Measurements from ENCODE around the gene BAZ2B. TPM values are rescaled to one million over a fixed set of nuclear protein-coding genes. Genes with fewer than 3 reads are reported as not detected.

The BAZ2B gene
- total RNA-seq, 3 donors from 2014 or later (not counting 1 experiment from before 2014, with no cell fraction given), result 59.8 to 73.7 (median 68.4) TPM

GRCh38 chr2:159516241-159516758 is 100.0 kb downstream of the BAZ2B start:
- H3K27ac Mint-ChIP-seq, result peak overlapping the region; percentile 93 to 95
- Histone ChIP-seq H3K4me3 (ENCODE audit: low read length) (peak overlapping the region; percentile 75), H3K9me3 (ENCODE audit: control insufficient read depth, insufficient read depth, low read length) (no peaks in the 10 kb centered on the region), H3K36me3 (ENCODE audit: control insufficient read depth, insufficient read depth, low read length) (no peaks in the 10 kb centered on the region), H3K4me1 (ENCODE audit: control insufficient read depth, insufficient read depth, low read length) (peaks cover 4% of the 10 kb centered on the region), H3K27me3 (ENCODE audit: control insufficient read depth, insufficient read depth, low read length) (no peaks in the 10 kb centered on the region), H3K27ac (ENCODE audit: low read length) (peak overlapping the region; percentile 83)
- no peaks in the 10 kb centered on the region for H3K9me3 Mint-ChIP-seq
- H3K36me3 Mint-ChIP-seq, result no peaks in the 10 kb centered on the region
- TF ChIP-seq CTCF (IDR thresholded peaks at IDR 0.05), result no peak
- ATAC-seq, result peak; percentile 90 to 94 (median 92)
- intact Hi-C loops (cut with micrococcal nuclease), result loop anchor here (2.0 to 10.0 kb wide), 2 partner anchors 99 to 197 kb away; partner anchors contain the start of genes BAZ2B and MARCHF7
- peak overlapping the region; percentile 93 for H3K4me3 Mint-ChIP-seq
- WGBS (ENCODE audit: insufficient coverage), result 3% methylated on average over 3 of the region's 6 CpGs
- H3K4me1 Mint-ChIP-seq, result peaks cover 15 to 29% of the 10 kb centered on the region in 2 donors
- H3K27me3 Mint-ChIP-seq (ENCODE audit: low read depth in 2 of 2), result no peaks in the 10 kb centered on the region
- DNase-seq, result peak in 1 of 2 donors; percentile 80

- H3K4me3 ChIP-seq (ENCODE audit: low read length), result peak overlapping the region; percentile 75
Measured at GRCh38 chr2:159515441-159515840, 100.9 kb downstream of the BAZ2B start.

GRCh38 chr2:159513745-159514144 is 102.6 kb downstream of the BAZ2B start:
- no peak for ATAC-seq
- peak overlapping the region in 1 of 2 donors; percentile 12 for H3K27ac Mint-ChIP-seq
- WGBS (ENCODE audit: insufficient coverage), result 77% methylated on average over 1 of the region's 1 CpG

More at GRCh38 chr2:159515441-159515840, 100.9 kb downstream of the BAZ2B start:
- no peak for TF ChIP-seq CTCF (IDR thresholded peaks at IDR 0.05)
- Histone ChIP-seq H3K36me3 (ENCODE audit: control insufficient read depth, insufficient read depth, low read length) (no peaks in the 10 kb centered on the region), H3K9me3 (ENCODE audit: control insufficient read depth, insufficient read depth, low read length) (no peaks in the 10 kb centered on the region), H3K27me3 (ENCODE audit: control insufficient read depth, insufficient read depth, low read length) (no peaks in the 10 kb centered on the region), H3K4me1 (ENCODE audit: control insufficient read depth, insufficient read depth, low read length) (peaks cover 4% of the 10 kb centered on the region), H3K27ac (ENCODE audit: low read length) (peak overlapping the region; percentile 83)
- no peaks in the 10 kb centered on the region for H3K36me3 Mint-ChIP-seq
- no peak for ATAC-seq
- peak overlapping the region; percentile 93 to 95 for H3K27ac Mint-ChIP-seq
- no peak for DNase-seq
- intact Hi-C loops (cut with micrococcal nuclease), result loop anchor here (10.0 kb wide), 1 partner anchor 99 kb away; the partner anchor contains the start of gene BAZ2B
- peak overlapping the region; percentile 89 for H3K4me3 Mint-ChIP-seq
- peaks cover 15 to 29% of the 10 kb centered on the region in 2 donors for H3K4me1 Mint-ChIP-seq
- H3K27me3 Mint-ChIP-seq (ENCODE audit: low read depth in 2 of 2), result no peaks in the 10 kb centered on the region
- WGBS (ENCODE audit: insufficient coverage), result no CpG with 5 or more reads among the region's 1 CpG
- no peaks in the 10 kb centered on the region for H3K9me3 Mint-ChIP-seq

More at GRCh38 chr2:159513745-159514144, 102.6 kb downstream of the BAZ2B start:
- Histone ChIP-seq H3K36me3 (ENCODE audit: control insufficient read depth, insufficient read depth, low read length) (no peaks in the 10 kb centered on the region), H3K4me1 (ENCODE audit: control insufficient read depth, insufficient read depth, low read length) (peaks cover 4% of the 10 kb centered on the region), H3K27me3 (ENCODE audit: control insufficient read depth, insufficient read depth, low read length) (no peaks in the 10 kb centered on the region), H3K27ac (ENCODE audit: low read length) (no peak overlapping the region), H3K9me3 (ENCODE audit: control insufficient read depth, insufficient read depth, low read length) (no peaks in the 10 kb centered on the region), H3K4me3 (ENCODE audit: low read length) (no peak overlapping the region)
- Mint-ChIP-seq H3K36me3 (no peaks in the 10 kb centered on the region), H3K4me1 (peaks cover 21 to 31% of the 10 kb centered on the region in 2 donors), H3K4me3 (no peak overlapping the region), H3K9me3 (no peaks in the 10 kb centered on the region), H3K27me3 (ENCODE audit: low read depth in 2 of 2) (no peaks in the 10 kb centered on the region)
- intact Hi-C loops (cut with micrococcal nuclease), result loop anchor here (10.0 kb wide), 1 partner anchor 101 kb away; the partner anchor contains the start of gene BAZ2B
- DNase-seq, result no peak
- TF ChIP-seq CTCF (IDR thresholded peaks at IDR 0.05), result no peak

All from natural killer cell (primary cell).